CMK (cell line): ENCODE measurements around the gene AMPD1.

Source experiments
- DNase-seq: peaks from one replicate; pipeline ENCODE4 v3.0.0-alpha.2; 2010; ENCODE audit warnings: low read depth

AMPD1 gene

GRCh38 chr1:114696810-114697209 is 1.5 kb upstream of the AMPD1 start:
- DNase-seq, result no peak

- no peak for DNase-seq
Measured at GRCh38 chr1:114694540-114695310, 621 bp downstream of the AMPD1 start.

- DNase-seq, result no peak
Measured at GRCh38 chr1:114692947-114693346, 2.4 kb downstream of the AMPD1 start.

GRCh38 chr1:114691061-114691460 is 4.3 kb downstream of the AMPD1 start:
- no peak for DNase-seq

GRCh38 chr1:114690148-114690547 is 5.2 kb downstream of the AMPD1 start:
- no peak for DNase-seq

GRCh38 chr1:114688526-114688925 is 6.8 kb downstream of the AMPD1 start:
- DNase-seq, result no peak

- DNase-seq, result no peak
Measured at GRCh38 chr1:114685851-114686250, 9.5 kb downstream of the AMPD1 start.

GRCh38 chr1:114677691-114678090 is 17.7 kb downstream of the AMPD1 start:
- DNase-seq, result no peak

GRCh38 chr1:114676115-114676514 is 19.2 kb downstream of the AMPD1 start:
- no peak for DNase-seq

GRCh38 chr1:114671939-114672275 is 23.4 kb downstream of the AMPD1 start:
- DNase-seq, result no peak

GRCh38 chr1:114671011-114671938 is 24.1 kb downstream of the AMPD1 start:
- DNase-seq, result no peak

GRCh38 chr1:114670083-114671010 is 25.0 kb downstream of the AMPD1 start:
- peak; percentile 36 for DNase-seq

GRCh38 chr1:114669562-114670082 is 25.7 kb downstream of the AMPD1 start, which contains the start of gene DENND2C:
TSS of gene DENND2C (minus strand) at chr1:114670049. CDS start at chr1:114625984, 44,065 bp downstream.
- no peak for DNase-seq

GRCh38 chr1:114668784-114669561 is 26.4 kb downstream of the AMPD1 start:
- DNase-seq, result no peak

- DNase-seq, result no peak
Measured at GRCh38 chr1:114668373-114668772, 27.0 kb downstream of the AMPD1 start.

GRCh38 chr1:114666954-114667353 is 28.4 kb downstream of the AMPD1 start:
- no peak for DNase-seq

GRCh38 chr1:114660238-114660637 is 35.1 kb downstream of the AMPD1 start:
- no peak for DNase-seq

- DNase-seq, result no peak
Measured at GRCh38 chr1:114651893-114652292, 43.5 kb downstream of the AMPD1 start.

- no peak for DNase-seq
Measured at GRCh38 chr1:114648503-114648902, 46.8 kb downstream of the AMPD1 start.

- no peak for DNase-seq
Measured at GRCh38 chr1:114641377-114641776, 54.0 kb downstream of the AMPD1 start.

GRCh38 chr1:114638910-114639309 is 56.4 kb downstream of the AMPD1 start:
- no peak for DNase-seq
